AG09319 (cell line): ENCODE data around the gene LINC00305.

ENCODE experiments used
- DNase-seq: peaks from one replicate; pipeline ENCODE4 v3.0.0-alpha.2; 2010; ENCODE audit warnings: low read depth; ENCODE audit errors: extremely low read depth
- TF ChIP-seq, protein P1 (sequence below): IDR thresholded peaks from 2 replicates; pipeline ENCODE4 v1.5.1; 2011; ENCODE audit warnings: low read depth, mild to moderate bottlenecking, inconsistent platforms, low read length, moderate library complexity

Gene LINC00305

DNA sequence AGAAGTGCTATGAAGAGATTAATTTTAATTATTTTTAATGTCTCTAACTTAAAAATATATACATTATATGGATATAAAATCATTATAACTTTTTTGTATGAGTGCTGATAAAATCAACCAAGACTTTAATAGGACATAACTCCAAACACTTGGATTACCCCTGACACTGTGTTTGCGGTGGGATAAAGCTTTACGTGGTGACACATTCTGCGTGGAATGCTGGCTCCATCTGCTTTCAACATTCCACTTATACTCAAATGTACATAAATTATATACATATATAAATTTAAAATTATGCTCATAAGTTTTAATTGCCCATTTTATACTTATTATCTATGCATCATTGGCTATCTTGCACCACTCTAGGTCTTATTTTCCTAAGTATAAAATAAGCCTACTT lies 30.5 kb downstream of the LINC00305 start:
- TF ChIP-seq, protein P1, sequence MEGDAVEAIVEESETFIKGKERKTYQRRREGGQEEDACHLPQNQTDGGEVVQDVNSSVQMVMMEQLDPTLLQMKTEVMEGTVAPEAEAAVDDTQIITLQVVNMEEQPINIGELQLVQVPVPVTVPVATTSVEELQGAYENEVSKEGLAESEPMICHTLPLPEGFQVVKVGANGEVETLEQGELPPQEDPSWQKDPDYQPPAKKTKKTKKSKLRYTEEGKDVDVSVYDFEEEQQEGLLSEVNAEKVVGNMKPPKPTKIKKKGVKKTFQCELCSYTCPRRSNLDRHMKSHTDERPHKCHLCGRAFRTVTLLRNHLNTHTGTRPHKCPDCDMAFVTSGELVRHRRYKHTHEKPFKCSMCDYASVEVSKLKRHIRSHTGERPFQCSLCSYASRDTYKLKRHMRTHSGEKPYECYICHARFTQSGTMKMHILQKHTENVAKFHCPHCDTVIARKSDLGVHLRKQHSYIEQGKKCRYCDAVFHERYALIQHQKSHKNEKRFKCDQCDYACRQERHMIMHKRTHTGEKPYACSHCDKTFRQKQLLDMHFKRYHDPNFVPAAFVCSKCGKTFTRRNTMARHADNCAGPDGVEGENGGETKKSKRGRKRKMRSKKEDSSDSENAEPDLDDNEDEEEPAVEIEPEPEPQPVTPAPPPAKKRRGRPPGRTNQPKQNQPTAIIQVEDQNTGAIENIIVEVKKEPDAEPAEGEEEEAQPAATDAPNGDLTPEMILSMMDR, result no peak

DNA sequence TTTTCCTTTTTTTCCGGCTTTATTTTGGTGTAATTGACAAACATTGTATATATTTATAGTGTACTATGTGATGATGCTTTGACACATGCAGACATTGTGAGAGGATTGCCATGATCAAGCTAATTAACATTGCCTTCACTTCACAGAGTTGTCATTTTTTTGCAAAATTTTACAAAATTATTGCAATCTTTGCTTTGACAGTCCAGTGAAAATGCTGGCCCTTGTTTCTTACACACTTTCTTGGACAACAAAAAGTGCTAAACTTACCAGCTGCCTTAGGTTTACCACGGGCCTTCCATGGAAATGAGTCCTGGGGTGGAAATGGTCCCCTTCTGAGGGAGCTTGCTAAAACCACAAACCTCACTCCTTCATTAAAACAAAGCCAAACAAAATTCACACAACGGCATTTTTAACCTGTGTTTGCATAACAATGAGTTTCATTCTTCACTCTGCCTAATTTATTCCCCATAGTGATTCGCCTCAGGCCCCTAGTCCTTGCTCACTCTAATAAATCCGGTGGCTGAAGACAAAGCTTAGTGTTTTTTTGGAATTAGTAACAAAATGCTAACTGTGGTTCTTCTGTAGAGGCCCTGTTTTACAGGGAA lies 32.2 kb downstream of the LINC00305 start:
- TF ChIP-seq, protein P1, result no peak
- DNase-seq, result no peak

More for the DNA sequence above, 30.5 kb downstream of the LINC00305 start:
- DNase-seq, result no peak

DNA sequence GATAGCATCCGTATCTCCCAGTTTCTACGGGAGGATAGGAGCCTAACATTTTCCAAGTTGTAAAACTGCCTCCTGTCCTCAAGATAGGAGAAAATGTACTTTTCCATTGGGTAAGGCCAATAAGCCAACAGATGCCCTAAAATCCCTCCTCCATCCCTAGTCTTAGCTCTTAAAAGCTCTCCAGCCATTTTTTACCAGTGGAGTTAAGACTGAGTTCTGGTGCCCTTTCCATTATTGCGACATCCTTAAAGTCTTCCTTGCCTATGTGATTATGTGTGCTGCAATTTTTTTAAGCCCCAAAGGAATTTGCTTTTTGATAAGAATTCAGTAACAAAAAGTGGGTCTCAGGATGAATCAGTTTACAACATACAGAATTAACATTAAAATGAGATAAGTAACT lies 33.0 kb downstream of the LINC00305 start:
- TF ChIP-seq, protein P1, result no peak
- DNase-seq, result no peak

DNA sequence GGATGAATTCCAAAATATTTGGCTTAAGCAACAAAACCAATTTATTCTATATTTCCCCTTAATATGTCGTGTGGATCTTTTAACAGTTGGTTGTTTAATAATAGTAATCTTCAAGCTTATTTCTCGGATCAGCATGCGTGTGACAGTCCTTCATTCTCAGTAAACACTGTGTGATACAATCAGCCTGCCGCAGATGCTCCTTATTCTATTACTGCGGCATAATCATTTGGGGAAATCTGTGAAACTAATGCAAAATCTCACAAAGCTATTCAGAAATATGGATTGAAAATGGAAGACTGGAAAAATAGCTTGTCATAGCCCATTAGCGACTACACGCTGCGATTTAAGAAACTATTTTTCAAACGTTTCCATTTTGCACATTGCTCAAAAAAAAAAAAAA lies 36.9 kb downstream of the LINC00305 start:
- TF ChIP-seq, protein P1, result no peak

DNA sequence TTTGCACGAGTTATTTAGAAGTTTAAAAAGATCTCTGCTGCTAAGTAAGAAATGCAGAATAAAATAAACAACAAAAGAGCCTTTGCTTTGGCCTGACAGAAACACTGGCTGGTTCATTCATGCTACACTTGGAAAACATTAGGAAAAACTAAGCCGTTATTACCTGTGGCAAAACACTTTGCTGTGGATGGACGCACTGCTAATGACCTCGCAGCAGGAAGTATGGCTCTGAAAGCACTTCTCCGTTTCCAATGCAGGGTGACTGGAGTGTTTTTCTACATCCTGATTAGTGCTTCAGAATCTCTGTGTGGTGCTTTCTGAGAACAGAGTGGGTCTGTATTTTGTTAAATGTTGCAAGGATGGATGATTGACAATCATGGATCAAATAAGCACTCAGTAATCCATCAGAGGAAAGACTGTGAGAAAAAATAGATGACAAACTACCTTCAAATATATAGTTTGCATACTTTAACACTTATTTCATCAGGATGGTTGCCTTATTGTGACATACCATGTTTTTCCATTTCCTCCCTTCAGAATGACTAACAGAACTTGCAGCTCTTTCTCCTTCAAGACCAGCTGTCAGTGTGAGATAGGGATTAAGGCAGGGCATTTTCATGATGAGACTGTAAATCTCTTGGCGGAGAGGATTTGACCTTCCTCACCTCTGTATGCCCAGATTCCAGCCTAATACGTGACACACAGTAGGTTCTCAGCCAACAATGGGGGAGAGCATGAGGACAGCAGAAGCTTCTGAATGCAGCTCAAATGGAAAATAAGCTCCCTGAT lies 38.0 kb downstream of the LINC00305 start:
- DNase-seq, result no peak

More for the DNA sequence above, 36.9 kb downstream of the LINC00305 start:
- DNase-seq, result no peak

DNA sequence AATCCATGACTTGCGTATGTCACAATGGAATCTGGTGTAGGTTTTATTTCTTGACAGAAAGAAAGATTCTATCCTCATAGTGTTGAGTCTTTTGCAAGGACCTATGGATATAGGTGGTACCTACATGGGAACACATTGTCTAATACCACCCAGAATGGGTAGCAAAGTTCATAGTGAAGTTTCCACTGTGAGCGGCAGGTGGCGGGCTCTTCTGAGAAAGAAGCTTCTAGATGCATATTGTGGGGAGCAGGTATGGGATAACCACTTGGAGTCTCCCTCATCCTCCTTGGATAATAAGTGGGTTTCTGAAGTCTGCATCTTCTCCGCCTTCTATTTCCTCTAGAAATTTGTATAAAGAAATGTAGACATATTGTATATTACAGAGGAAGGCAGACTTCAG lies 44.9 kb downstream of the LINC00305 start:
- TF ChIP-seq, protein P1, result no peak
- DNase-seq, result no peak

More for the DNA sequence above, 38.0 kb downstream of the LINC00305 start:
- TF ChIP-seq, protein P1, result no peak
